B cell (primary cell): Measurements from ENCODE around the gene TACR2. TPM values are rescaled to one million over a fixed set of nuclear protein-coding genes. Genes with fewer than 3 reads are reported as not detected.

Experiments used
- ATAC-seq: fragments of 200-7000 bp; cut with Tn5 transposase; one replicate; pipeline ENCODE4 v1.10.0; 2021; ENCODE audit warnings: low read depth, mild to moderate bottlenecking, moderate number of reproducible peaks, moderate library complexity
- CTCF ChIA-PET: fragments of 350-600 bp; sonication (Branson Sonifier 250); formaldehyde crosslinking; loops from one replicate; lab custom pipeline; 2021; ENCODE audit warnings: antibody characterized with exemption, inconsistent platforms; lab: Charles Lee
- POLR2A ChIA-PET: fragments of 350-600 bp; sonication (Branson Sonifier 250); formaldehyde crosslinking; loops from one replicate; lab custom pipeline; 2021; ENCODE audit warnings: antibody characterized with exemption; lab: Charles Lee
- DNase-seq: peaks from one replicate; pipeline ENCODE4 v3.0.0; 2013
- H2AFZ ChIP-seq: 2 replicates; pipeline ENCODE4 v1.6.1; 2012; ENCODE audit warnings: mild to moderate bottlenecking, low read depth, low read length; ENCODE audit not compliant: insufficient read depth, poor library complexity, severe bottlenecking
- H3K27ac ChIP-seq, 2 donors: 1 replicate in 1 of 2; 2 replicates in 1 of 2; pipeline ENCODE4 v1.5.1; 2012 to 2013; ENCODE audit warnings: low read length in 2 of 2, mild to moderate bottlenecking in 2 of 2, moderate library complexity in 1 of 2
- H3K27me3 ChIP-seq, 4 experiments: fragments of 200-600 bp in 1 of 4; sonication (generic) in 1 of 4; replicated peaks in 1 of 4; 1 replicate in 2 of 4; 2 replicates in 2 of 4; pipeline versions ENCODE4 v1.6.1 to v1.7.0; 2013 to 2016; ENCODE audit warnings: low read length in 3 of 4, mild to moderate bottlenecking in 2 of 4, mixed read lengths in 1 of 4, moderate library complexity in 1 of 4; ENCODE audit not compliant: insufficient read depth in 4 of 4, control insufficient read depth in 3 of 4; ENCODE audit errors: control extremely low read depth in 1 of 4
- H3K36me3 ChIP-seq, 2 experiments: replicated peaks in 1 of 2; 1 replicate in 1 of 2; 2 replicates in 1 of 2; pipeline versions ENCODE4 v1.6.1 to v1.7.1; 2013; ENCODE audit warnings: low read length in 1 of 2; ENCODE audit not compliant: insufficient read depth in 2 of 2, control insufficient read depth in 1 of 2; ENCODE audit errors: control extremely low read depth in 1 of 2, extremely low read depth in 1 of 2
- H3K4me1 ChIP-seq, 2 donors: fragments of 200-600 bp in 1 of 2; sonication (generic) in 1 of 2; 1 replicate in 1 of 2; 2 replicates in 1 of 2; pipeline versions ENCODE4 v1.5.1 to v1.6.1; 2013 to 2017; ENCODE audit warnings: low read length in 2 of 2; ENCODE audit not compliant: control insufficient read depth in 2 of 2, insufficient read depth in 2 of 2
- H3K4me2 ChIP-seq: replicated peaks from 2 replicates; pipeline ENCODE3; 2012; ENCODE audit warnings: mild to moderate bottlenecking, low read depth, low read length; ENCODE audit not compliant: poor library complexity, severe bottlenecking
- H3K4me3 ChIP-seq, 5 experiments: fragments of 200-600 bp in 1 of 5; sonication (generic) in 1 of 5; 1 replicate in 3 of 5; 2 replicates in 2 of 5; pipeline versions ENCODE4 v1.5.1 to v1.7.0; 2011 to 2016; ENCODE audit warnings: low read length in 4 of 5, mild to moderate bottlenecking in 4 of 5, low read depth in 2 of 5, control low read depth in 1 of 5, moderate library complexity in 1 of 5; ENCODE audit not compliant: insufficient read depth in 1 of 5; ENCODE audit errors: control extremely low read depth in 1 of 5, extremely low read depth in 1 of 5
- H3K79me2 ChIP-seq: fragments of 200-600 bp; sonication (generic); one replicate; pipeline ENCODE4 v1.6.0; 2016; ENCODE audit warnings: low read length; ENCODE audit not compliant: control insufficient read depth, insufficient read depth
- H3K9ac ChIP-seq: fragments of 200-600 bp; sonication (generic); 2 replicates; pipeline ENCODE4 v1.6.1; 2017; ENCODE audit warnings: mild to moderate bottlenecking, low read length, moderate library complexity
- H3K9me3 ChIP-seq, 3 donors: one replicate each; pipeline versions ENCODE4 v1.6.1 to v1.7.1; 2013; ENCODE audit warnings: low read length in 2 of 3; ENCODE audit not compliant: control insufficient read depth in 2 of 3, insufficient read depth in 1 of 3; ENCODE audit errors: control extremely low read depth in 1 of 3
- H4K20me1 ChIP-seq: 2 replicates; pipeline ENCODE4 v1.6.0; 2012; ENCODE audit warnings: mild to moderate bottlenecking, low read length; ENCODE audit not compliant: insufficient read depth, control insufficient read depth, poor library complexity, severe bottlenecking
- H3K27ac Mint-ChIP-seq: one replicate; pipeline ENCODE4 v1.8.0; 2021; ENCODE audit warnings: mixed read lengths
- H3K27me3 Mint-ChIP-seq: one replicate; pipeline ENCODE4 v1.8.0; 2021; ENCODE audit warnings: mixed read lengths
- H3K4me1 Mint-ChIP-seq: one replicate; pipeline ENCODE4 v1.8.0; 2021; ENCODE audit warnings: mixed read lengths
- H3K4me3 Mint-ChIP-seq: one replicate; pipeline ENCODE4 v1.8.0; 2021; ENCODE audit warnings: mixed read lengths
- H3K9me3 Mint-ChIP-seq: one replicate; pipeline ENCODE4 v1.8.0; 2022; ENCODE audit warnings: mixed read lengths; ENCODE audit not compliant: insufficient read depth
- CTCF ChIP-seq: fragments of 200-600 bp; IDR thresholded peaks from one replicate; pipeline ENCODE4 v1.8.0; 2022; ENCODE audit warnings: antibody characterized with exemption, mild to moderate bottlenecking
- EZH2 ChIP-seq: IDR thresholded peaks from 2 replicates; pipeline ENCODE4 v1.6.1; 2012; ENCODE audit warnings: borderline replicate concordance, low read depth, mild to moderate bottlenecking, moderate library complexity, low read length; ENCODE audit not compliant: insufficient read depth, poor library complexity, severe bottlenecking
- WGBS: methylation state at CpG from one replicate; pipeline ENCODE4 v1.1.5; 2013; ENCODE audit warnings: missing lambda C conversion rate; ENCODE audit not compliant: insufficient coverage; 5-methylcytosine and 5-hydroxymethylcytosine counted together
- intact Hi-C: fragments of 100-400 bp; cut with micrococcal nuclease; formaldehyde crosslinking; loops from one replicate; pipeline ENCODE4 v1.10.0; 2022
- polyA plus RNA-seq: library from polyadenylated mRNA; depleted of rRNA; stranded (reverse); fragments of >200 nt; gene quantifications from 2 replicates; pipeline ENCODE4 v1.2.3, GENCODE V29; 2012
- total RNA-seq, 2 donors: library from RNA; stranded (reverse); fragments of 120-200 nt in 1 of 2; gene quantifications; 1 replicate in 1 of 2; 2 replicates in 1 of 2; pipeline versions ENCODE4 v1.2.3 to v1.2.4, GENCODE V29; 2013 to 2022

TACR2 gene
- total and polyA plus RNA-seq, 2 donors (not counting 1 experiment from before 2014, with no cell fraction given): 0.18 TPM; not detected in 1

GRCh38 chr10:69405221-69405620 is 11.5 kb downstream of the TACR2 start:
- intact Hi-C loops: loop anchor here (5.0 kb wide), 2 partner anchors 418 to 742 kb away; partner anchors contain the start of genes KIFBP and TYSND1
- H3K36me3 ChIP-seq: peaks cover 0 to 17% of the 10 kb centered on the region in 2 experiments
- no peak for TF ChIP-seq EZH2
- TF ChIP-seq CTCF: no peak
- no peaks in the 10 kb centered on the region for H3K79me2 ChIP-seq
- no peak for DNase-seq
- no peak overlapping the region for H2AFZ ChIP-seq
- POLR2A ChIA-PET: interaction anchor here (0.6 kb wide), 1 partner anchor 102 kb away, joined by 3 read pairs; no protein-coding TSS in a partner anchor
- H3K4me1 Mint-ChIP-seq: peaks cover 16% of the 10 kb centered on the region
- H3K27ac ChIP-seq: no peak overlapping the region
- no peak overlapping the region for H3K4me3 ChIP-seq
- no peak overlapping the region for H3K4me3 Mint-ChIP-seq
- H3K4me2 ChIP-seq: no peak overlapping the region
- no peaks in the 10 kb centered on the region for H3K27me3 ChIP-seq
- H3K27me3 Mint-ChIP-seq: no peaks in the 10 kb centered on the region
- WGBS: 100% methylated on average over 1 of the region's 4 CpGs
- CTCF ChIA-PET: interaction anchor here (1.1 to 1.2 kb wide), 2 partner anchors 13 to 14 kb away, joined by 3 read pairs; no protein-coding TSS in a partner anchor
- H3K9me3 Mint-ChIP-seq: no peaks in the 10 kb centered on the region
- ATAC-seq: no peak
- no peaks in the 10 kb centered on the region for H4K20me1 ChIP-seq
- H3K4me1 ChIP-seq: peaks cover 17 to 23% of the 10 kb centered on the region in 2 donors
- no peak overlapping the region for H3K27ac Mint-ChIP-seq
- H3K9ac ChIP-seq: no peak overlapping the region
- H3K9me3 ChIP-seq: peaks cover 0 to 5% (median 0%) of the 10 kb centered on the region in 3 donors

GRCh38 chr10:69404786-69405185 is 11.9 kb downstream of the TACR2 start:
- no peak overlapping the region for H3K9ac ChIP-seq
- TF ChIP-seq EZH2 (no peak), CTCF (no peak)
- Mint-ChIP-seq H3K9me3 (no peaks in the 10 kb centered on the region), H3K27ac (no peak overlapping the region), H3K4me1 (peaks cover 13% of the 10 kb centered on the region), H3K27me3 (no peaks in the 10 kb centered on the region), H3K4me3 (no peak overlapping the region)
- H3K4me1 ChIP-seq: peaks cover 12 to 18% of the 10 kb centered on the region in 2 donors
- WGBS: 100% methylated on average over 10 of the region's 10 CpGs
- no peaks in the 10 kb centered on the region for H3K27me3 ChIP-seq
- no peaks in the 10 kb centered on the region for H4K20me1 ChIP-seq
- intact Hi-C loops: loop anchor here (5.0 kb wide), 2 partner anchors 417 to 743 kb away; partner anchors contain the start of genes KIFBP and TYSND1
- no peak overlapping the region for H2AFZ ChIP-seq
- no peaks in the 10 kb centered on the region for H3K79me2 ChIP-seq
- no peak overlapping the region for H3K4me3 ChIP-seq
- ATAC-seq (no peak), DNase-seq (no peak)
- H3K27ac ChIP-seq: no peak overlapping the region
- no peak overlapping the region for H3K4me2 ChIP-seq
- ChIA-PET POLR2A (no interaction called here), CTCF (interaction anchor here (1.1 to 1.2 kb wide), 2 partner anchors 12 to 14 kb away, joined by 3 read pairs; no protein-coding TSS in a partner anchor)
- H3K9me3 ChIP-seq: peaks cover 0 to 3% (median 0%) of the 10 kb centered on the region in 3 donors
- H3K36me3 ChIP-seq: peaks cover 0 to 22% of the 10 kb centered on the region in 2 experiments
